GM12878 (cell line): ENCODE measurements around the gene PIMREG. TPM values are rescaled to one million over a fixed set of nuclear protein-coding genes. Genes with fewer than 3 reads are reported as not detected.

Experiments used
- GABPA ChIP-seq: IDR thresholded peaks from 2 replicates; pipeline ENCODE4 v1.6.1; 2014; ENCODE audit warnings: antibody characterized with exemption, low read depth, mild to moderate bottlenecking, inconsistent platforms
- ZNF622 ChIP-seq: fragments of 450-650 bp; IDR thresholded peaks from 2 replicates; pipeline ENCODE4 v1.6.1; 2017; ENCODE audit warnings: mild to moderate bottlenecking, inconsistent platforms
- polyA plus RNA-seq, 11 experiments: library from polyadenylated mRNA; depleted of rRNA in 4 of 11; unstranded in 6 of 11; stranded (reverse) in 5 of 11; fragments of >200 nt; fragmentation: Nextera tagmentation in 4 of 11; fragmentation: Illumina TruSeq in 1 of 11; extraction: Ambion mirVana in 4 of 11; extraction: Trizol in 1 of 11; gene quantifications; 1 replicate in 1 of 11; 2 replicates in 10 of 11; pipeline versions ENCODE4 v1.2.1 to v1.2.3, GENCODE V29; 2011 to 2016; ENCODE audit warnings: inconsistent platforms in 2 of 11, missing spikeins in 2 of 11, low read depth in 1 of 11
- total RNA-seq, 4 experiments: library from RNA; depleted of rRNA in 3 of 4; stranded (reverse); fragments of >200 nt in 3 of 4; fragmentation: Illumina TruSeq in 1 of 4; extraction: Trizol in 1 of 4; gene quantifications; 2 replicates each; pipeline versions ENCODE4 v1.2.1 to v1.2.3, GENCODE V29; 2013 to 2021

PIMREG gene
- total and polyA plus RNA-seq, 10 of the 15 experiments (the other 5 are each of a cell fraction or from before 2014, with no cell fraction given): 2.8 to 35.8 (median 25.2) TPM

GRCh38 chr17:6498901-6499540, 54.8 kb downstream of the PIMREG start (continued):
- TF ChIP-seq GABPA: no peak
- no peak for TF ChIP-seq ZNF622
- TF ChIP-seq, all 136 proteins: peak for 0

Other genes starting within 250 kb of the PIMREG start
- gene AIPL1, start 9.3 kb upstream of the PIMREG start, total RNA-seq (2014; rRNA removed): 0.16 TPM in 1 of 2 replicates, not detected in the other
- gene AIPL1, start 9.3 kb upstream of the PIMREG start, total RNA-seq (2014; rRNA removed; fragmentation: Illumina TruSeq; extraction: Trizol): not detected in 2 replicates
- not detected in 2 replicates for gene AIPL1, start 9.3 kb upstream of the PIMREG start, total RNA-seq (2021)
- not detected in 2 replicates for gene AIPL1, start 9.3 kb upstream of the PIMREG start, polyA plus RNA-seq (2011; rRNA removed)
- not detected in 2 replicates for gene AIPL1, start 9.3 kb upstream of the PIMREG start, polyA plus RNA-seq (2014; fragmentation: Illumina TruSeq; extraction: Trizol)
- gene AIPL1, start 9.3 kb upstream of the PIMREG start, polyA plus RNA-seq (2014; fragmentation: Nextera tagmentation; extraction: Ambion mirVana): not detected
- not detected in 2 replicates for gene AIPL1, start 9.3 kb upstream of the PIMREG start, polyA plus RNA-seq (2014; rRNA removed)
- not detected for gene AIPL1, start 9.3 kb upstream of the PIMREG start, polyA plus RNA-seq (2016; fragmentation: Nextera tagmentation; extraction: Ambion mirVana)
- gene PITPNM3, start 112.1 kb downstream of the PIMREG start, total RNA-seq (2014; rRNA removed): 0.16 and 0.17 TPM in 2 replicates
- gene PITPNM3, start 112.1 kb downstream of the PIMREG start, total RNA-seq (2014; rRNA removed; fragmentation: Illumina TruSeq; extraction: Trizol): 0.14 and 0.22 TPM in 2 replicates
- 0.21 and 0.49 TPM in 2 replicates for gene PITPNM3, start 112.1 kb downstream of the PIMREG start, total RNA-seq (2021)
- 0.16 and 0.27 TPM in 2 replicates for gene PITPNM3, start 112.1 kb downstream of the PIMREG start, polyA plus RNA-seq (2011; rRNA removed)
- gene PITPNM3, start 112.1 kb downstream of the PIMREG start, polyA plus RNA-seq (2014; fragmentation: Illumina TruSeq; extraction: Trizol): 0.08 and 0.15 TPM in 2 replicates
- under 1 TPM in 1 of 2 experiments, not detected in 1; 0.02 TPM for gene PITPNM3, start 112.1 kb downstream of the PIMREG start, polyA plus RNA-seq (2014; fragmentation: Nextera tagmentation; extraction: Ambion mirVana)
- 0.19 and 0.47 TPM in 2 replicates for gene PITPNM3, start 112.1 kb downstream of the PIMREG start, polyA plus RNA-seq (2014; rRNA removed)
- gene PITPNM3, start 112.1 kb downstream of the PIMREG start, polyA plus RNA-seq (2016; fragmentation: Nextera tagmentation; extraction: Ambion mirVana): under 1 TPM; 0.19 to 0.33 TPM
- gene KIAA0753, start 196.3 kb downstream of the PIMREG start, total RNA-seq (2014; rRNA removed): 10.1 and 13.4 TPM in 2 replicates
- gene KIAA0753, start 196.3 kb downstream of the PIMREG start, total RNA-seq (2014; rRNA removed; fragmentation: Illumina TruSeq; extraction: Trizol): 12.7 and 15.2 TPM in 2 replicates
- 12.0 and 12.9 TPM in 2 replicates for gene KIAA0753, start 196.3 kb downstream of the PIMREG start, total RNA-seq (2021)
- gene KIAA0753, start 196.3 kb downstream of the PIMREG start, polyA plus RNA-seq (2011; rRNA removed): 7.3 and 8.1 TPM in 2 replicates
- 12.5 and 15.3 TPM in 2 replicates for gene KIAA0753, start 196.3 kb downstream of the PIMREG start, polyA plus RNA-seq (2014; fragmentation: Illumina TruSeq; extraction: Trizol)
- 1 to 10 TPM; 2.2 to 3.3 TPM for gene KIAA0753, start 196.3 kb downstream of the PIMREG start, polyA plus RNA-seq (2014; fragmentation: Nextera tagmentation; extraction: Ambion mirVana)
- 7.9 and 10.3 TPM in 2 replicates for gene KIAA0753, start 196.3 kb downstream of the PIMREG start, polyA plus RNA-seq (2014; rRNA removed)
- gene KIAA0753, start 196.3 kb downstream of the PIMREG start, polyA plus RNA-seq (2016; fragmentation: Nextera tagmentation; extraction: Ambion mirVana): 1 to 10 TPM; 5.9 to 7.5 TPM
- gene TXNDC17, start 196.6 kb downstream of the PIMREG start, total RNA-seq (2014; rRNA removed): 123 and 124 TPM in 2 replicates
- 149 and 175 TPM in 2 replicates for gene TXNDC17, start 196.6 kb downstream of the PIMREG start, total RNA-seq (2014; rRNA removed; fragmentation: Illumina TruSeq; extraction: Trizol)
- gene TXNDC17, start 196.6 kb downstream of the PIMREG start, total RNA-seq (2021): 129 and 142 TPM in 2 replicates
- 236 and 346 TPM in 2 replicates for gene TXNDC17, start 196.6 kb downstream of the PIMREG start, polyA plus RNA-seq (2011; rRNA removed)
- 85.4 and 178 TPM in 2 replicates for gene TXNDC17, start 196.6 kb downstream of the PIMREG start, polyA plus RNA-seq (2014; fragmentation: Illumina TruSeq; extraction: Trizol)
- gene TXNDC17, start 196.6 kb downstream of the PIMREG start, polyA plus RNA-seq (2014; fragmentation: Nextera tagmentation; extraction: Ambion mirVana): 100 to 1,000 TPM; 933 to 957 TPM
- gene TXNDC17, start 196.6 kb downstream of the PIMREG start, polyA plus RNA-seq (2014; rRNA removed): 191 and 195 TPM in 2 replicates
- 100 to 1,000 TPM; 667 to 694 TPM for gene TXNDC17, start 196.6 kb downstream of the PIMREG start, polyA plus RNA-seq (2016; fragmentation: Nextera tagmentation; extraction: Ambion mirVana)
- gene MED31, start 207.2 kb downstream of the PIMREG start, total RNA-seq (2014; rRNA removed): 14.4 and 17.7 TPM in 2 replicates
- 14.9 and 16.4 TPM in 2 replicates for gene MED31, start 207.2 kb downstream of the PIMREG start, total RNA-seq (2014; rRNA removed; fragmentation: Illumina TruSeq; extraction: Trizol)
- gene MED31, start 207.2 kb downstream of the PIMREG start, total RNA-seq (2021): 16.8 and 17.7 TPM in 2 replicates
- 43.9 and 64.6 TPM in 2 replicates for gene MED31, start 207.2 kb downstream of the PIMREG start, polyA plus RNA-seq (2011; rRNA removed)
- gene MED31, start 207.2 kb downstream of the PIMREG start, polyA plus RNA-seq (2014; fragmentation: Illumina TruSeq; extraction: Trizol): 16.7 and 32.6 TPM in 2 replicates
- gene MED31, start 207.2 kb downstream of the PIMREG start, polyA plus RNA-seq (2014; fragmentation: Nextera tagmentation; extraction: Ambion mirVana): 10 to 100 TPM; 46.1 to 51.1 TPM
- 22.2 and 25.3 TPM in 2 replicates for gene MED31, start 207.2 kb downstream of the PIMREG start, polyA plus RNA-seq (2014; rRNA removed)
- 10 to 100 TPM; 70.7 to 71.1 TPM for gene MED31, start 207.2 kb downstream of the PIMREG start, polyA plus RNA-seq (2016; fragmentation: Nextera tagmentation; extraction: Ambion mirVana)
- 1.2 and 1.6 TPM in 2 replicates for gene C17orf100, start 207.3 kb downstream of the PIMREG start, total RNA-seq (2014; rRNA removed)
- 1.3 and 1.6 TPM in 2 replicates for gene C17orf100, start 207.3 kb downstream of the PIMREG start, total RNA-seq (2014; rRNA removed; fragmentation: Illumina TruSeq; extraction: Trizol)
- gene C17orf100, start 207.3 kb downstream of the PIMREG start, total RNA-seq (2021): 2.1 and 3.2 TPM in 2 replicates
- gene C17orf100, start 207.3 kb downstream of the PIMREG start, polyA plus RNA-seq (2011; rRNA removed): 1.5 and 1.6 TPM in 2 replicates
- gene C17orf100, start 207.3 kb downstream of the PIMREG start, polyA plus RNA-seq (2014; fragmentation: Illumina TruSeq; extraction: Trizol): 2.2 and 2.7 TPM in 2 replicates
- 1 to 10 TPM in 1 of 2 experiments, under 1 TPM in 1; 0.84 to 1.5 TPM for gene C17orf100, start 207.3 kb downstream of the PIMREG start, polyA plus RNA-seq (2014; fragmentation: Nextera tagmentation; extraction: Ambion mirVana)
- 3.9 and 4.2 TPM in 2 replicates for gene C17orf100, start 207.3 kb downstream of the PIMREG start, polyA plus RNA-seq (2014; rRNA removed)
- gene C17orf100, start 207.3 kb downstream of the PIMREG start, polyA plus RNA-seq (2016; fragmentation: Nextera tagmentation; extraction: Ambion mirVana): 1 to 10 TPM; 4.1 to 4.7 TPM